B cell (primary cell): Measurements from ENCODE around the gene ARGLU1. TPM values are rescaled to one million over a fixed set of nuclear protein-coding genes. Genes with fewer than 3 reads are reported as not detected.

Experiments
- ATAC-seq: fragments of 200-7000 bp; cut with Tn5 transposase; one replicate; pipeline ENCODE4 v1.10.0; 2021; ENCODE audit warnings: low read depth, mild to moderate bottlenecking, moderate number of reproducible peaks, moderate library complexity
- CTCF ChIA-PET: fragments of 350-600 bp; sonication (Branson Sonifier 250); formaldehyde crosslinking; loops from one replicate; lab custom pipeline; 2021; ENCODE audit warnings: antibody characterized with exemption, inconsistent platforms; lab: Charles Lee
- POLR2A ChIA-PET: fragments of 350-600 bp; sonication (Branson Sonifier 250); formaldehyde crosslinking; loops from one replicate; lab custom pipeline; 2021; ENCODE audit warnings: antibody characterized with exemption; lab: Charles Lee
- DNase-seq: peaks from one replicate; pipeline ENCODE4 v3.0.0; 2013
- H2AFZ ChIP-seq: 2 replicates; pipeline ENCODE4 v1.6.1; 2012; ENCODE audit warnings: mild to moderate bottlenecking, low read depth, low read length; ENCODE audit not compliant: insufficient read depth, poor library complexity, severe bottlenecking
- H3K27ac ChIP-seq, 2 donors: 1 replicate in 1 of 2; 2 replicates in 1 of 2; pipeline ENCODE4 v1.5.1; 2012 to 2013; ENCODE audit warnings: low read length in 2 of 2, mild to moderate bottlenecking in 2 of 2, moderate library complexity in 1 of 2
- H3K27me3 ChIP-seq, 4 experiments: fragments of 200-600 bp in 1 of 4; sonication (generic) in 1 of 4; replicated peaks in 1 of 4; 1 replicate in 2 of 4; 2 replicates in 2 of 4; pipeline versions ENCODE4 v1.6.1 to v1.7.0; 2013 to 2016; ENCODE audit warnings: low read length in 3 of 4, mild to moderate bottlenecking in 2 of 4, mixed read lengths in 1 of 4, moderate library complexity in 1 of 4; ENCODE audit not compliant: insufficient read depth in 4 of 4, control insufficient read depth in 3 of 4; ENCODE audit errors: control extremely low read depth in 1 of 4
- H3K36me3 ChIP-seq, 2 experiments: replicated peaks in 1 of 2; 1 replicate in 1 of 2; 2 replicates in 1 of 2; pipeline versions ENCODE4 v1.6.1 to v1.7.1; 2013; ENCODE audit warnings: low read length in 1 of 2; ENCODE audit not compliant: insufficient read depth in 2 of 2, control insufficient read depth in 1 of 2; ENCODE audit errors: control extremely low read depth in 1 of 2, extremely low read depth in 1 of 2
- H3K4me1 ChIP-seq, 2 donors: fragments of 200-600 bp in 1 of 2; sonication (generic) in 1 of 2; 1 replicate in 1 of 2; 2 replicates in 1 of 2; pipeline versions ENCODE4 v1.5.1 to v1.6.1; 2013 to 2017; ENCODE audit warnings: low read length in 2 of 2; ENCODE audit not compliant: control insufficient read depth in 2 of 2, insufficient read depth in 2 of 2
- H3K4me2 ChIP-seq: replicated peaks from 2 replicates; pipeline ENCODE3; 2012; ENCODE audit warnings: mild to moderate bottlenecking, low read depth, low read length; ENCODE audit not compliant: poor library complexity, severe bottlenecking
- H3K4me3 ChIP-seq, 5 experiments: fragments of 200-600 bp in 1 of 5; sonication (generic) in 1 of 5; 1 replicate in 3 of 5; 2 replicates in 2 of 5; pipeline versions ENCODE4 v1.5.1 to v1.7.0; 2011 to 2016; ENCODE audit warnings: low read length in 4 of 5, mild to moderate bottlenecking in 4 of 5, low read depth in 2 of 5, control low read depth in 1 of 5, moderate library complexity in 1 of 5; ENCODE audit not compliant: insufficient read depth in 1 of 5; ENCODE audit errors: control extremely low read depth in 1 of 5, extremely low read depth in 1 of 5
- H3K79me2 ChIP-seq: fragments of 200-600 bp; sonication (generic); one replicate; pipeline ENCODE4 v1.6.0; 2016; ENCODE audit warnings: low read length; ENCODE audit not compliant: control insufficient read depth, insufficient read depth
- H3K9ac ChIP-seq: fragments of 200-600 bp; sonication (generic); 2 replicates; pipeline ENCODE4 v1.6.1; 2017; ENCODE audit warnings: mild to moderate bottlenecking, low read length, moderate library complexity
- H3K9me3 ChIP-seq, 3 donors: one replicate each; pipeline versions ENCODE4 v1.6.1 to v1.7.1; 2013; ENCODE audit warnings: low read length in 2 of 3; ENCODE audit not compliant: control insufficient read depth in 2 of 3, insufficient read depth in 1 of 3; ENCODE audit errors: control extremely low read depth in 1 of 3
- H4K20me1 ChIP-seq: 2 replicates; pipeline ENCODE4 v1.6.0; 2012; ENCODE audit warnings: mild to moderate bottlenecking, low read length; ENCODE audit not compliant: insufficient read depth, control insufficient read depth, poor library complexity, severe bottlenecking
- H3K27ac Mint-ChIP-seq: one replicate; pipeline ENCODE4 v1.8.0; 2021; ENCODE audit warnings: mixed read lengths
- H3K27me3 Mint-ChIP-seq: one replicate; pipeline ENCODE4 v1.8.0; 2021; ENCODE audit warnings: mixed read lengths
- H3K4me1 Mint-ChIP-seq: one replicate; pipeline ENCODE4 v1.8.0; 2021; ENCODE audit warnings: mixed read lengths
- H3K4me3 Mint-ChIP-seq: one replicate; pipeline ENCODE4 v1.8.0; 2021; ENCODE audit warnings: mixed read lengths
- H3K9me3 Mint-ChIP-seq: one replicate; pipeline ENCODE4 v1.8.0; 2022; ENCODE audit warnings: mixed read lengths; ENCODE audit not compliant: insufficient read depth
- EZH2 ChIP-seq: IDR thresholded peaks from 2 replicates; pipeline ENCODE4 v1.6.1; 2012; ENCODE audit warnings: borderline replicate concordance, low read depth, mild to moderate bottlenecking, moderate library complexity, low read length; ENCODE audit not compliant: insufficient read depth, poor library complexity, severe bottlenecking
- WGBS: methylation state at CpG from one replicate; pipeline ENCODE4 v1.1.5; 2013; ENCODE audit warnings: missing lambda C conversion rate; ENCODE audit not compliant: insufficient coverage; 5-methylcytosine and 5-hydroxymethylcytosine counted together
- intact Hi-C: fragments of 100-400 bp; cut with micrococcal nuclease; formaldehyde crosslinking; loops from one replicate; pipeline ENCODE4 v1.10.0; 2022
- polyA plus RNA-seq: library from polyadenylated mRNA; depleted of rRNA; stranded (reverse); fragments of >200 nt; gene quantifications from 2 replicates; pipeline ENCODE4 v1.2.3, GENCODE V29; 2012
- total RNA-seq, 2 donors: library from RNA; stranded (reverse); fragments of 120-200 nt in 1 of 2; gene quantifications; 1 replicate in 1 of 2; 2 replicates in 1 of 2; pipeline versions ENCODE4 v1.2.3 to v1.2.4, GENCODE V29; 2013 to 2022
- TF ChIP-seq, protein P1 (sequence below): fragments of 200-600 bp; IDR thresholded peaks from one replicate; pipeline ENCODE4 v1.8.0; 2022; ENCODE audit warnings: antibody characterized with exemption, mild to moderate bottlenecking

The ARGLU1 gene
- total and polyA plus RNA-seq, 2 donors (not counting 1 experiment from before 2014, with no cell fraction given): 170 to 261 TPM

DNA sequence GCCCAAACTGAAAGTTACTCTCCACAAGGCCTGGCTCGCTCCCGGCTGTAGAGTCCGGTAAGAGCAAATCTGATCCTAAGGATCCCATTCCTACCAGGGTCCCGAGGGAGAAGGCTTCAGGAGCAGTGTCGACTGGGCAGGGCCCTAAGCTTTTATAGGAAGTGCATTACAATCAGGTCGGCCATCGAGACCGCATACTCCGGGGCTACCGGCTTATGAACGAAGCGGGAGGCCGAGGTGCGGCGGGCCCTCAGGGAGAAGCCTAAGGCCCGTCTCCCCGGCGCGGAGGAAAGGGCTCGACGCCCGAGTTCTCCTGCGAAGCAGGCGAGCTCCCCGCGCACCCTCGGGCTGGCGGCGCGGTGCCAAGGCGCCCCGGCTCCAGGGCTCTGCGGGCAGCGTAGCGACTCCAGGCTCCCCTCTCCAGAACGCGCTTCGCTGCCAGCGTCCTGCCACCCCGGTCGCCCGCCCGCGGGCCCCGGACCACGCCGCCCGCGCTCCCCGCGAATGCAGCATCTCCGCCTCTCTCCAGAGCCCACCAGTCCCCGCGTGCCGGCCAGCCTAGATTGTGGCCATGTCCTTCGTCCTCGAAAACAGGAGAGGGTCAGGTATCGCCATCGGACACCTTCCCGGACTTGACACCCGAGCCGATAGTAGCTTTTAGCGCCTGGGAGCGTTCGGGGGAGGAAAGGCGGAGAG is 33.8 kb downstream of the ARGLU1 start:
- H3K27ac ChIP-seq: no peak overlapping the region
- peak overlapping the region; percentile 63 for H2AFZ ChIP-seq
- peak overlapping the region; percentile 4 to 83 (median 45) for H3K4me3 ChIP-seq
- ChIA-PET POLR2A (no interaction called here), CTCF (interaction anchor here (1.1 to 4.5 kb wide), 3 partner anchors 15 to 33 kb away, joined by 3 to 56 read pairs (median 3); partner anchors contain the start of gene ARGLU1)
- peaks cover 45% of the 10 kb centered on the region for H3K27me3 Mint-ChIP-seq
- peaks cover 0 to 46% (median 32%) of the 10 kb centered on the region in 4 experiments for H3K27me3 ChIP-seq
- intact Hi-C loops: loop anchor here (10.0 kb wide), 1 partner anchor 449 kb away; no protein-coding TSS in a partner anchor
- H3K4me2 ChIP-seq: peak overlapping the region; percentile 99
- H3K9me3 Mint-ChIP-seq: no peaks in the 10 kb centered on the region
- H4K20me1 ChIP-seq: no peaks in the 10 kb centered on the region
- H3K9me3 ChIP-seq: peaks cover 0 to 7% (median 0%) of the 10 kb centered on the region in 3 donors
- H3K27ac Mint-ChIP-seq: no peak overlapping the region
- peaks cover 17% of the 10 kb centered on the region for H3K4me1 Mint-ChIP-seq
- TF ChIP-seq, protein P1, sequence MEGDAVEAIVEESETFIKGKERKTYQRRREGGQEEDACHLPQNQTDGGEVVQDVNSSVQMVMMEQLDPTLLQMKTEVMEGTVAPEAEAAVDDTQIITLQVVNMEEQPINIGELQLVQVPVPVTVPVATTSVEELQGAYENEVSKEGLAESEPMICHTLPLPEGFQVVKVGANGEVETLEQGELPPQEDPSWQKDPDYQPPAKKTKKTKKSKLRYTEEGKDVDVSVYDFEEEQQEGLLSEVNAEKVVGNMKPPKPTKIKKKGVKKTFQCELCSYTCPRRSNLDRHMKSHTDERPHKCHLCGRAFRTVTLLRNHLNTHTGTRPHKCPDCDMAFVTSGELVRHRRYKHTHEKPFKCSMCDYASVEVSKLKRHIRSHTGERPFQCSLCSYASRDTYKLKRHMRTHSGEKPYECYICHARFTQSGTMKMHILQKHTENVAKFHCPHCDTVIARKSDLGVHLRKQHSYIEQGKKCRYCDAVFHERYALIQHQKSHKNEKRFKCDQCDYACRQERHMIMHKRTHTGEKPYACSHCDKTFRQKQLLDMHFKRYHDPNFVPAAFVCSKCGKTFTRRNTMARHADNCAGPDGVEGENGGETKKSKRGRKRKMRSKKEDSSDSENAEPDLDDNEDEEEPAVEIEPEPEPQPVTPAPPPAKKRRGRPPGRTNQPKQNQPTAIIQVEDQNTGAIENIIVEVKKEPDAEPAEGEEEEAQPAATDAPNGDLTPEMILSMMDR: no peak
- peak; percentile 80 for TF ChIP-seq EZH2
- peak; percentile 60 for DNase-seq
- H3K9ac ChIP-seq: peak overlapping the region; percentile 46
- H3K36me3 ChIP-seq: no peaks in the 10 kb centered on the region
- ATAC-seq: no peak
- H3K4me1 ChIP-seq: peaks cover 25 to 28% of the 10 kb centered on the region in 2 donors
- H3K79me2 ChIP-seq: no peaks in the 10 kb centered on the region
- WGBS: 9% methylated on average over 65 of the region's 66 CpGs
- peak overlapping the region; percentile 93 for H3K4me3 Mint-ChIP-seq
